HepG2 (cell line): ENCODE measurements around the gene HS6ST1. TPM values are rescaled to one million over a fixed set of nuclear protein-coding genes. Genes with fewer than 3 reads are reported as not detected.

Experiments used
- ATAC-seq: fragments of 200-7000 bp; cut with Tn5 transposase; 3 replicates; pipeline ENCODE4 v1.9.1; 2020; ENCODE audit warnings: mild to moderate bottlenecking, moderate library complexity
- BruUV-seq: library from RNA; stranded (reverse); fragments of 400-500 nt; replicated peaks from 2 replicates; lab custom pipeline; 2021; lab: Mats Ljungman, UMichigan
- CTCF ChIA-PET: fragments of 300-600 bp; formaldehyde crosslinking; extraction: SDS; loops from one replicate; lab custom pipeline; 2021; ENCODE audit warnings: low total read pairs, inconsistent platforms, low intra/inter-chr PET ratio; lab: Yijun Ruan, JAX
- POLR2A ChIA-PET: fragments of 350-600 bp; sonication (Branson Sonifier 250); formaldehyde crosslinking; loops from one replicate; lab custom pipeline; 2020; ENCODE audit warnings: antibody characterized with exemption, inconsistent platforms; lab: Yijun Ruan, JAX
- DNase-seq: peaks from one replicate; pipeline ENCODE4 v3.0.0-alpha.2; 2015; ENCODE audit warnings: low spot score
- FAIRE-seq: peaks from 3 replicates; lab custom pipeline; 2011; peaks lifted over from hg19 to GRCh38; lab: Jason Lieb, UNC
- H2AFZ ChIP-seq: one replicate; pipeline ENCODE4 v1.6.1; 2011; ENCODE audit warnings: low read length, inconsistent platforms
- H3K27ac ChIP-seq: fragments of 300-600 bp; 3 replicates; pipeline ENCODE4 v1.8.0; 2011; ENCODE audit warnings: mixed run types, mild to moderate bottlenecking, mixed read lengths, low read length, inconsistent platforms; ENCODE audit not compliant: insufficient read depth; ENCODE audit errors: extremely low read length
- H3K27me3 ChIP-seq, 2 experiments: fragments of 200-600 bp in 1 of 2; 2 replicates in 1 of 2; 3 replicates in 1 of 2; pipeline versions ENCODE4 v1.6.0 to v1.8.0; 2011; ENCODE audit warnings: low read length in 2 of 2, mild to moderate bottlenecking in 2 of 2, moderate library complexity in 2 of 2, inconsistent platforms in 1 of 2; ENCODE audit not compliant: insufficient read depth in 2 of 2, control insufficient read depth in 1 of 2
- H3K36me3 ChIP-seq, 2 experiments: fragments of 200-600 bp in 1 of 2; replicated peaks in 1 of 2; 2 replicates in 1 of 2; 3 replicates in 1 of 2; pipeline versions ENCODE4 v1.5.1 to v1.8.0; 2011; ENCODE audit warnings: low read length in 2 of 2, inconsistent platforms in 1 of 2; ENCODE audit not compliant: insufficient read depth in 2 of 2, control insufficient read depth in 1 of 2
- H3K4me1 ChIP-seq: 2 replicates; pipeline ENCODE4 v1.5.1; 2012; ENCODE audit warnings: low read length, inconsistent platforms; ENCODE audit not compliant: insufficient read depth
- H3K4me2 ChIP-seq: 2 replicates; pipeline ENCODE4 v1.6.0; 2011; ENCODE audit warnings: low read depth, low read length, inconsistent platforms
- H3K4me3 ChIP-seq, 3 experiments: fragments of 200-600 bp in 1 of 3; sonication (generic), shearing (Covaris generic) in 1 of 3; replicated peaks in 1 of 3; 2 replicates each; pipeline ENCODE4 v1.5.1; 2011 to 2016; ENCODE audit warnings: low read length in 3 of 3, inconsistent platforms in 2 of 3, low read depth in 2 of 3, mild to moderate bottlenecking in 2 of 3, control low read depth in 1 of 3, mixed read lengths in 1 of 3; ENCODE audit not compliant: insufficient read depth in 1 of 3
- H3K79me2 ChIP-seq: one replicate; pipeline ENCODE4 v1.6.1; 2011; ENCODE audit warnings: low read length, inconsistent platforms; ENCODE audit not compliant: insufficient read depth
- H3K9ac ChIP-seq: 2 replicates; pipeline ENCODE4 v1.6.0; 2011; ENCODE audit warnings: mild to moderate bottlenecking, low read depth, low read length, inconsistent platforms; ENCODE audit not compliant: insufficient read depth
- H3K9me3 ChIP-seq: 2 replicates; pipeline ENCODE4 v1.5.1; 2012; ENCODE audit warnings: mild to moderate bottlenecking, low read length
- H4K20me1 ChIP-seq: 2 replicates; pipeline ENCODE4 v1.6.0; 2011; ENCODE audit warnings: inconsistent platforms, mild to moderate bottlenecking, low read length, moderate library complexity; ENCODE audit not compliant: insufficient read depth
- AGO2 ChIP-seq: fragments of 200-400 bp; formaldehyde crosslinking; optimal IDR thresholded peaks from 2 replicates; pipeline ENCODE3; 2017; ENCODE audit warnings: mild to moderate bottlenecking, low read depth, low read length, moderate library complexity
- HBP1 ChIP-seq: IDR thresholded peaks from 2 replicates; pipeline ENCODE4 v1.6.1; 2016; ENCODE audit warnings: low read depth, control low read depth
- HHEX ChIP-seq: IDR thresholded peaks from 2 replicates; pipeline ENCODE4 v1.6.1; 2016; ENCODE audit warnings: control low read depth
- HNRNPL ChIP-seq: fragments of 200-400 bp; formaldehyde crosslinking; IDR thresholded peaks from 2 replicates; pipeline ENCODE4 v1.6.1; 2017; ENCODE audit warnings: mild to moderate bottlenecking, low read depth, low read length
- HNRNPLL ChIP-seq: fragments of 200-400 bp; formaldehyde crosslinking; IDR thresholded peaks from 2 replicates; pipeline ENCODE4 v1.6.1; 2017; ENCODE audit warnings: mild to moderate bottlenecking, low read depth, low read length; ENCODE audit not compliant: poor library complexity, severe bottlenecking
- RBFOX2 ChIP-seq: fragments of 200-400 bp; formaldehyde crosslinking; IDR thresholded peaks from 2 replicates; pipeline ENCODE4 v1.6.1; 2017; ENCODE audit warnings: low read depth, mild to moderate bottlenecking, low read length
- SRSF9 ChIP-seq: fragments of 200-400 bp; formaldehyde crosslinking; IDR thresholded peaks from 2 replicates; pipeline ENCODE4 v1.6.1; 2018; ENCODE audit warnings: borderline replicate concordance, mild to moderate bottlenecking, low read depth, low read length; ENCODE audit not compliant: insufficient read depth, poor library complexity, severe bottlenecking
- ZFP91 ChIP-seq: sonication (generic); formaldehyde crosslinking; IDR thresholded peaks from 2 replicates; pipeline ENCODE4 v1.9.0; 2022; ENCODE audit warnings: missing genetic modification reagents, mild to moderate bottlenecking, borderline replicate concordance
- ZNF180 ChIP-seq: sonication (generic); formaldehyde crosslinking; IDR thresholded peaks from 2 replicates; pipeline ENCODE4 v1.4.0; 2020; ENCODE audit warnings: low read depth, missing genetic modification reagents, borderline replicate concordance
- ZNF503 ChIP-seq: sonication (generic); formaldehyde crosslinking; IDR thresholded peaks from 2 replicates; pipeline ENCODE4 v1.4.0; 2020; ENCODE audit warnings: missing genetic modification reagents
- ZNF737 ChIP-seq: sonication (generic); formaldehyde crosslinking; IDR thresholded peaks from 2 replicates; pipeline ENCODE4 v1.5.0; 2020; ENCODE audit warnings: missing genetic modification reagents, mild to moderate bottlenecking, borderline replicate concordance
- ZXDC ChIP-seq: sonication (generic); formaldehyde crosslinking; IDR thresholded peaks from 2 replicates; pipeline ENCODE4 v1.5.0; 2020; ENCODE audit warnings: mild to moderate bottlenecking, missing genetic modification reagents
- WGBS: methylation state at CpG from one replicate; pipeline ENCODE4 v1.1.6; 2017; ENCODE audit warnings: low lambda C conversion rate; 5-methylcytosine and 5-hydroxymethylcytosine counted together
- in situ Hi-C: cut with HindIII; loops from 2 replicates; pipeline ENCODE4 v1.10.0; 2017; ENCODE audit warnings: low pct_unique_long_range_greater_than_20kb; ENCODE audit not compliant: extremely low pct_ligation_motif_present
- intact Hi-C: fragments of 100-400 bp; cut with micrococcal nuclease; formaldehyde crosslinking; loops from one replicate; pipeline ENCODE4 v1.10.0; 2022; ENCODE audit not compliant: unreplicated experiment
- polyA plus RNA-seq, 8 experiments: library from polyadenylated mRNA; depleted of rRNA in 3 of 8; stranded (reverse) in 7 of 8; unstranded in 1 of 8; fragments of >200 nt; fragmentation: Illumina TruSeq in 4 of 8; extraction: Trizol in 4 of 8; gene quantifications; 2 replicates each; pipeline versions ENCODE4 v1.2.1 to v1.2.3, GENCODE V29; 2011 to 2016; ENCODE audit warnings: low read depth in 4 of 8, missing spikeins in 1 of 8, mixed read lengths in 1 of 8; ENCODE audit not compliant: insufficient read depth in 1 of 8
- total RNA-seq, 5 experiments: library from RNA; depleted of rRNA; stranded (reverse); fragments of >200 nt; fragmentation: Illumina TruSeq; extraction: Trizol; gene quantifications; 2 replicates each; pipeline ENCODE4 v1.2.3, GENCODE V29; 2016; ENCODE audit warnings: low read depth in 1 of 5

HS6ST1 gene
- total and polyA plus RNA-seq, 2 of the 13 experiments (the other 11 are each of a cell fraction or from before 2014, with no cell fraction given) = 34.5 to 84.6 TPM

- TF ChIP-seq HHEX (no peak), SRSF9 (no peak), ZNF180 (no peak)
Measured at GRCh38 chr2:128315122-128315828, 3.4 kb downstream of the HS6ST1 start (continued).

- FAIRE-seq (no peak), ATAC-seq (no peak), DNase-seq (no peak)
- peaks cover 80% of the 10 kb centered on the region for H3K4me1 ChIP-seq
- no peaks in the 10 kb centered on the region for H3K9me3 ChIP-seq
- peaks cover 13 to 51% of the 10 kb centered on the region in 2 experiments for H3K36me3 ChIP-seq
- peaks cover 83% of the 10 kb centered on the region for H3K79me2 ChIP-seq
- peak overlapping the region; percentile 87; the same call in 1 of the 2 replicates for H3K9ac ChIP-seq
- no peaks in the 10 kb centered on the region; a peak in 1 of 5 replicates for H3K27me3 ChIP-seq
- intact Hi-C loops = no loop called here
- in situ Hi-C loops = no loop called here
- peak overlapping the region; percentile 98 for H3K4me2 ChIP-seq
- H3K27ac ChIP-seq = no peak overlapping the region
- WGBS = 88% methylated on average over 19 of the region's 20 CpGs
- ChIA-PET POLR2A (no interaction called here), CTCF (no interaction called here)
- peak overlapping the region; percentile 82 to 97 (median 92); a peak in 3 of 6 replicates for H3K4me3 ChIP-seq
- H2AFZ ChIP-seq = no peak overlapping the region
- peaks cover 82% of the 10 kb centered on the region for H4K20me1 ChIP-seq
- BruUV-seq = no TSS peak
- 0 out of 2 replicates have a peak, but pooled peaks have one; percentile 27 for TF ChIP-seq ZNF737 (CRISPR knock-in tag)
- 0 out of 2 replicates have a peak, but pooled peaks have one; percentile 5 for TF ChIP-seq ZFP91 (CRISPR knock-in tag)
- peak; percentile 56; the same call in 1 of the 2 replicates for TF ChIP-seq RBFOX2
- no peak for TF ChIP-seq HBP1 (CRISPR knock-in tag)
- TF ChIP-seq AGO2 = peak; percentile 89
- TF ChIP-seq ZNF503 (CRISPR knock-in tag) = no peak
- peak; percentile 10 for TF ChIP-seq HNRNPLL
- TF ChIP-seq ZXDC (CRISPR knock-in tag) = 0 out of 2 replicates have a peak, but pooled peaks have one; percentile 63
- TF ChIP-seq HNRNPL = peak; percentile 95
Measured at GRCh38 chr2:128314348-128315121, 4.1 kb downstream of the HS6ST1 start.
